ENCODE data around the gene TSPAN12. TPM values are rescaled to one million over a fixed set of nuclear protein-coding genes. Genes with fewer than 3 reads are reported as not detected.

The TSPAN12 gene
- total RNA-seq, 1 experiment from 2014 or later = 26.5 TPM

- no peaks in the 10 kb centered on the region for H3K36me3 ChIP-seq (replicated peaks; ENCODE audit: control insufficient read depth, insufficient read depth, low read length)
- H3K4me3 ChIP-seq (ENCODE audit: insufficient read depth, low read depth, low read length) = no peak overlapping the region
- no peak for DNase-seq
- no peaks in the 10 kb centered on the region for H3K27me3 ChIP-seq (ENCODE audit: control insufficient read depth, insufficient read depth, low read length)
Observed at GRCh38 chr7:120862987-120863590, 5.1 kb upstream of the TSPAN12 start.

DNA sequence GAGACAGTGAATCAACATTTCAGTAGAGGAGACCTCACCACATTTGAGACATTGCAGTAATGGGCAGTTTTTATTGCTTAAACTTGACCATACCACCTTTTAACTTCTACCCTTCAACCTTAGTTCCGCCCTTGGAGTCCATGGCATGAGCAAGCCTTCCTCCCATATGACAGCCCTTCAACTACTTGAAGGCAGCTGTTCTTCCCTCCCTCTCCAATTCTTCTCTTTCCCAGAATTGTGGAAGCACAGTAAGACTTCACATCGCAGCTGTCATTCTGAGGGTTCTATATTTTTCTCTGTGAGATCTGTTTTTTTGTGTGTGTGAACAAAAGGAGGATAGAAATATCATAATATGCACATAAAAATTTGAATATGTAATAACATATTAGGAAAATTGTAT, 2.2 kb upstream of the TSPAN12 start:
- H3K27me3 ChIP-seq (ENCODE audit: control insufficient read depth, insufficient read depth, low read length) = no peaks in the 10 kb centered on the region
- DNase-seq = no peak
- no peaks in the 10 kb centered on the region for H3K36me3 ChIP-seq (replicated peaks; ENCODE audit: control insufficient read depth, insufficient read depth, low read length)
- no peak overlapping the region for H3K4me3 ChIP-seq (ENCODE audit: insufficient read depth, low read depth, low read length)

GRCh38 chr7:120859459-120859858, 1.5 kb upstream of the TSPAN12 start:
- Histone ChIP-seq H3K36me3 (replicated peaks; ENCODE audit: control insufficient read depth, insufficient read depth, low read length) (no peaks in the 10 kb centered on the region), H3K27me3 (ENCODE audit: control insufficient read depth, insufficient read depth, low read length) (no peaks in the 10 kb centered on the region), H3K4me3 (ENCODE audit: insufficient read depth, low read depth, low read length) (no peak overlapping the region)
- DNase-seq = no peak

DNA sequence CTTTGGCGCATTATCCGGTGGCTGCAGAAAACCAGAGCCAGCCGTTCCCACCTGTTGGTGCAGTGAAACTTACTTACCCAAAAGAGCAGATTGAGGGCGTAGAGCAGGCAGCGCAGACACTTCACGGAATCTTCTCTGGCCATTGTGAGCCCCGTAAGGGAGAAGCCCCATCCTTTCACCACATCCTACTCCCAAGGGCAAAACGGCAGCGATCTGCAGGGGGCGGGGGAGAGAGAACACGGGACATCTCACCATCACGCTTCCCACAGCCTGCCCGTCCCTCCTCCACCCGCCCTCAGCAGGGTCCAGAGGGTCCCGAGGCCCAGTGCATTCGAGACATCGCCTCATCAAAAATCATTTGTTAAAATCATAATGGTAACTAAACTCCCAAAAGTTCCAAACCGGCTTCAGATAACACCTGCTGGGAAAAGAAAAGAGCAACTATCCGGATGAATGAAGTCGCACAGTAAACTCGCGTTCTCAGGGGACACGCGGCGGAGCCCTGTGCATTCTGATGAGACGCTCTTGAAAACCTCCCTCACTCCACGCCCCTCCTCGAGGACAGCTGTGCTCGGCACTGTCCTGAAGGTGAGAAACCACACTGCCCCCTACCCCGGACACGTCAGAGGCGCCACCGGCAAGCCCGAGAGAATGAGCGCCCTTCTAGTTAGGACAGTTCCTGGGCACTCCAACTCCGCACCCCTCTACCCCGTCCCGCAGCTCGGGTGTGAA, 1.2 kb downstream of the TSPAN12 start:
- H3K4me3 ChIP-seq (ENCODE audit: insufficient read depth, low read depth, low read length) = peak overlapping the region; percentile 81
- H3K36me3 ChIP-seq (replicated peaks; ENCODE audit: control insufficient read depth, insufficient read depth, low read length) = no peaks in the 10 kb centered on the region
- DNase-seq = peak; percentile 74
- H3K27me3 ChIP-seq (ENCODE audit: control insufficient read depth, insufficient read depth, low read length) = no peaks in the 10 kb centered on the region

DNA sequence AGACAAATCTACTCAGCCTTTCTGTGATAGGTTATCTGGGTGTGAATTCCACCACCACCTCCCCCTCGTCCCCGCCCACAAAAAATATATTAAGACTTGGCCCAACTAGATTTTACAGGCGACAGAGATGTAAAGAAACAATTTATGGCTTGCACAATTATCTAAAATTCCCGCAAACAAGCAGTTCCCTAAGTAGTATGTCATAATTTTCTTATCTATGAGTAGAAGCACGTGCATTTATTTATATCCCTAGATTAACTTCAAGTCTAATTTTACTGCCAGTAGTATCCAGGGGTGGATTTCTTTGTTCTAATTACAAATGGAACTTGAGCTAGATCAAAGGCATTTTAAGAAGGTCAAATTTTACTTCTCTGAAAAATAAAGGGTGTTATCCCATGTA, 1.7 kb downstream of the TSPAN12 start:
- H3K4me3 ChIP-seq (ENCODE audit: insufficient read depth, low read depth, low read length) = peak overlapping the region; percentile 81
- H3K27me3 ChIP-seq (ENCODE audit: control insufficient read depth, insufficient read depth, low read length) = no peaks in the 10 kb centered on the region
- H3K36me3 ChIP-seq (replicated peaks; ENCODE audit: control insufficient read depth, insufficient read depth, low read length) = no peaks in the 10 kb centered on the region
- DNase-seq = no peak

DNA sequence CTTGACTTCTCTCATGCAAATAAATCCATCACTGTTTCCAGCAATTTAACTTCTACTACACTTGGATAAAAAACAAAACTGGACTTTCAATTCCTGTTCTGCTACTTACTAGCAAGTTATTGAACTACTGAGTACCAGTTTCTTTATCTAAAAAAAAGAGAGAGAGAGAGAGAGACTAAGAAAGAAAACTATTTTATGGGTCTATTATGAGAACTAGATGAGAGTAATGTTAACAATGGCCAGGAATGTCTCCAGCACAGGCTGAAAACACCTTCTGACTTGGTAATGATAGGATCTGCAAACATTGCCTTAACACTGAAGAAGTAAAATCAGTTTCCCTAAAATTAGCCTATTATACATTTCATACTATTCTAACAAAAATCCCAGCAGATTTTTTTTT, 5.2 kb downstream of the TSPAN12 start:
- no peak overlapping the region for H3K4me3 ChIP-seq (ENCODE audit: insufficient read depth, low read depth, low read length)
- H3K36me3 ChIP-seq (replicated peaks; ENCODE audit: control insufficient read depth, insufficient read depth, low read length) = no peaks in the 10 kb centered on the region
- DNase-seq = no peak
- H3K27me3 ChIP-seq (ENCODE audit: control insufficient read depth, insufficient read depth, low read length) = no peaks in the 10 kb centered on the region

DNA sequence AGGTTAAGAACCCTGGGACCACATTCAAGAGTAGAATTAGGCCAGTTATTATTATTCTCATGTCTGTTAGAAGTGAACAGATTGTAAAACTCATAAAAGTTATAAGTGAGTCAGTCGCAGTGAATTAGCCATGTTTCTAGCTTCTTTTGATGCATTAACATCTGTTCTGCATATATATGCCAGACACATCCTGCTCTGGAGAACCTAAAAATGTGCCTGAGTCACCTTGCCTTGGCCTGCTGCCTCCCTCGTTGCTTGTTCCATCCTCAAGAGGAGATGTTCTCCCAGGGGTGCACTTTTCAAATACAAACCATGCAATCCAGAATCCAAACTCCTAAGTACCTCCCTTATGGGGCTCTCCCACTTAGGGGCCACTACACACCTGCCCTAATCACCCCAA, 14.8 kb downstream of the TSPAN12 start:
- Histone ChIP-seq H3K4me3 (ENCODE audit: insufficient read depth, low read depth, low read length) (no peak overlapping the region), H3K27me3 (ENCODE audit: control insufficient read depth, insufficient read depth, low read length) (no peaks in the 10 kb centered on the region), H3K36me3 (replicated peaks; ENCODE audit: control insufficient read depth, insufficient read depth, low read length) (no peaks in the 10 kb centered on the region)
- no peak for DNase-seq

DNA sequence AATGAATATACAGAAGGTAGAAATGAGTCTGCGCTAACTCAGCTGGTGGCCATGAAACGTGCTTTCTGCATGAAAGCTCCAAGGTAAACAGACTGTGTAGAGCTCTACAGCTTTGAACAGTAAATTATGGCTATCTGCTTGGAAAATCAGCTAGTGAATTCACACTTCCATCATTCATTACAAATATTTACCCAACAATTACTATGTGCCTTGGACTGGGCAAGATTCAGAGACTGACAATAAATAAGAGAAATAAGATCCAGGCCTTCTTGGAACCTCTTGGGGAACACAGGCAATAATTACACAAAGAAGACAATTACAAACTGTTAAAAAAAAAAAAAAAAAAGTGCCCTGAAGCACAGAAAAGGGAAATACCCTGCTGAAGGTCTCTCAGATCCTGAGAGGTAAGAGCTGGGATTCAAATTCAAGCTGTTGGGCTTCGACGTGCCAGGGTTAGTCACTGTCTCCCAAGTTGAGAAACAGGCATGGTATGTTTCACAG, 15.8 kb downstream of the TSPAN12 start:
- Histone ChIP-seq H3K4me3 (ENCODE audit: insufficient read depth, low read depth, low read length) (no peak overlapping the region), H3K27me3 (ENCODE audit: control insufficient read depth, insufficient read depth, low read length) (no peaks in the 10 kb centered on the region), H3K36me3 (replicated peaks; ENCODE audit: control insufficient read depth, insufficient read depth, low read length) (no peaks in the 10 kb centered on the region)
- DNase-seq = no peak

DNA sequence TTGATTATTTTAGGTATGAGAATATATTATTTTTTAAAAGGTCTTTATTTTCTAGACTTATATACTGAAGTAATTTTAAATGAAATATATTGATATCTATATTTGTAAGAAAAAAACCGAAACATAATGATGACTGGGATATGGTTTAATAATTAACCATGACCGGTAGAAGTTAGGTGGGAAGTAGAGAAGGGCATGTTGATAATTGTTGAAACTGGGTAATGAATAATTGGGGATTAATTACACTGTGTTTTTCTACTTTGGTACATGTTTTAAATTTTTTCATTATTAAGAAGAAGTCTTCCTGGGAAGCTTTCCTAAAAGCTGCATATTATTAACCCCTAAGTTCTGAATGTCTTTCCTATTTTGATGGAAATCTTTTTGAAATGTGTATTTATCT, 16.3 kb downstream of the TSPAN12 start:
- DNase-seq = no peak
- H3K36me3 ChIP-seq (replicated peaks; ENCODE audit: control insufficient read depth, insufficient read depth, low read length) = no peaks in the 10 kb centered on the region

GRCh38 chr7:120838281-120838682, 19.7 kb downstream of the TSPAN12 start:
- Histone ChIP-seq H3K4me3 (ENCODE audit: insufficient read depth, low read depth, low read length) (no peak overlapping the region), H3K36me3 (replicated peaks; ENCODE audit: control insufficient read depth, insufficient read depth, low read length) (no peaks in the 10 kb centered on the region), H3K27me3 (ENCODE audit: control insufficient read depth, insufficient read depth, low read length) (no peaks in the 10 kb centered on the region)
- DNase-seq = no peak

More for the DNA sequence above, 16.3 kb downstream of the TSPAN12 start:
- Histone ChIP-seq H3K4me3 (ENCODE audit: insufficient read depth, low read depth, low read length) (no peak overlapping the region), H3K27me3 (ENCODE audit: control insufficient read depth, insufficient read depth, low read length) (no peaks in the 10 kb centered on the region)

- DNase-seq = no peak
- no peaks in the 10 kb centered on the region for H3K27me3 ChIP-seq (ENCODE audit: control insufficient read depth, insufficient read depth, low read length)
- no peaks in the 10 kb centered on the region for H3K36me3 ChIP-seq (replicated peaks; ENCODE audit: control insufficient read depth, insufficient read depth, low read length)
- no peak overlapping the region for H3K4me3 ChIP-seq (ENCODE audit: insufficient read depth, low read depth, low read length)
Observed at GRCh38 chr7:120837599-120837998, 20.3 kb downstream of the TSPAN12 start.

- Histone ChIP-seq H3K36me3 (replicated peaks; ENCODE audit: control insufficient read depth, insufficient read depth, low read length) (no peaks in the 10 kb centered on the region), H3K4me3 (ENCODE audit: insufficient read depth, low read depth, low read length) (no peak overlapping the region), H3K27me3 (ENCODE audit: control insufficient read depth, insufficient read depth, low read length) (no peaks in the 10 kb centered on the region)
- DNase-seq = no peak
Observed at GRCh38 chr7:120836556-120837115, 21.3 kb downstream of the TSPAN12 start.

DNA sequence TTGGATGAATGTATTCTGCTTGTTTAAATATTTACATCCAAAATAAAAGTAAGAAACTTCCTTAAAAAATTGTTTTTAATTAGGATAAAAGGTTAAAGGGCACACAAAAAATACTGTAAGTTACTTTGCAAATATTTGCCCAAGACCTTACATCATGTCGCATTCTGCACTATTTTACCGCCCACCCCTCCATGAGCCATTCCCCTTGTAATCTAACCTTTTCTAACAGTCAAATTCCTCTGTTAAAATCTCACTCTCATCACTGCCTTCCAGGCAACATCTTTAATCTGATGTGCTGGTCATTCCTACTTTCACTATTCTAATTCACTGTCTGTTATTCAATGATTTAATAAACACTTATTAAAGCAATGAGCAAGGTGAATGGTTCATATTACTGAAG, 23.2 kb downstream of the TSPAN12 start:
- H3K4me3 ChIP-seq (ENCODE audit: insufficient read depth, low read depth, low read length) = no peak overlapping the region
- H3K27me3 ChIP-seq (ENCODE audit: control insufficient read depth, insufficient read depth, low read length) = no peaks in the 10 kb centered on the region
- H3K36me3 ChIP-seq (replicated peaks; ENCODE audit: control insufficient read depth, insufficient read depth, low read length) = no peaks in the 10 kb centered on the region
- no peak for DNase-seq

DNA sequence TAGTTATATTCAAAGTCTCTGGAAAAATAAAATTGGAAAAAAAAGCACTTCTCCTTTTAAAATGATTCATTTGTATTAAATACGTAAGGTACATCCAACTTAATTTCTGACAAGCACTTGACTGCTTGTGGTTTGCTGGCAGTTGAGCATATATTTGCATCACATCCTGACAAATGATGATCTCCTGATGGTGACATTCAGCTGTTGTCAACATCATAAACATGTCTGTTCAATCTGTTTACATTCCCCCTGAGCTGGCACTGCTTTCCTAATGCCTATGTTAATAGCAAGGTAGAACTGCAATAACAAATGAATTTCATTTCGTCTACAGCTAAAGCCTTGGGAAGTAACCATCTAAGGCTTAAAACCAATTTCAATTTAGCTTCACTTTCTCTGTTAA, 24.4 kb downstream of the TSPAN12 start:
- Histone ChIP-seq H3K4me3 (ENCODE audit: insufficient read depth, low read depth, low read length) (no peak overlapping the region), H3K27me3 (ENCODE audit: control insufficient read depth, insufficient read depth, low read length) (no peaks in the 10 kb centered on the region), H3K36me3 (replicated peaks; ENCODE audit: control insufficient read depth, insufficient read depth, low read length) (no peaks in the 10 kb centered on the region)
- DNase-seq = no peak

DNA sequence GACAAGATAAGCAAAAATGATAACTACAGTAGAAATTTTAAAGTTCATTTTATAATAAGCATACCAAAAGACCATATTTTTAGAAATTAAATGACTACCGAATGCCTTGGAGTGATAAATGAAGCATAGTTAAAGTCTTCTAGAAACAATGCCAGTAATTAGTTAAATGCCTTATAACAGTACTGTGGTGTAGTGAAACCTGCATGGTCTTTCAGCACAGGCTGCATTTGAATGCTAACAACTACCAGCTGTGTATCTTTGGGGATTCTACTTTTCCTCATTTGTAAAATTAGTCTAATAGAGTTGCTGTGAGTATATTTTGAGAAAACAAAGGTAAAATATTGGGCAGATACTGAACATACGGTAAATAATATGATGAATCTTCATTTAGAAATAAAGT, 25.1 kb downstream of the TSPAN12 start:
- peak; percentile 6 for DNase-seq
- Histone ChIP-seq H3K36me3 (replicated peaks; ENCODE audit: control insufficient read depth, insufficient read depth, low read length) (no peaks in the 10 kb centered on the region), H3K27me3 (ENCODE audit: control insufficient read depth, insufficient read depth, low read length) (no peaks in the 10 kb centered on the region), H3K4me3 (ENCODE audit: insufficient read depth, low read depth, low read length) (no peak overlapping the region)

Measured in H7 (cell line).